HepG2 (cell line): Measurements from ENCODE around the gene C4orf33. TPM values are rescaled to one million over a fixed set of nuclear protein-coding genes. Genes with fewer than 3 reads are reported as not detected.

Experiments used
- ATAC-seq: fragments of 200-7000 bp; cut with Tn5 transposase; 3 replicates; pipeline ENCODE4 v1.9.1; 2020; ENCODE audit warnings: mild to moderate bottlenecking, moderate library complexity
- BruUV-seq: library from RNA; stranded (reverse); fragments of 400-500 nt; replicated peaks from 2 replicates; lab custom pipeline; 2021; lab: Mats Ljungman, UMichigan
- CTCF ChIA-PET: fragments of 300-600 bp; formaldehyde crosslinking; extraction: SDS; loops from one replicate; lab custom pipeline; 2021; ENCODE audit warnings: low total read pairs, inconsistent platforms, low intra/inter-chr PET ratio; lab: Yijun Ruan, JAX
- POLR2A ChIA-PET: fragments of 350-600 bp; sonication (Branson Sonifier 250); formaldehyde crosslinking; loops from one replicate; lab custom pipeline; 2020; ENCODE audit warnings: antibody characterized with exemption, inconsistent platforms; lab: Yijun Ruan, JAX
- DNase-seq: peaks from one replicate; pipeline ENCODE4 v3.0.0-alpha.2; 2015; ENCODE audit warnings: low spot score
- FAIRE-seq: peaks from 3 replicates; lab custom pipeline; 2011; peaks lifted over from hg19 to GRCh38; lab: Jason Lieb, UNC
- H2AFZ ChIP-seq: one replicate; pipeline ENCODE4 v1.6.1; 2011; ENCODE audit warnings: low read length, inconsistent platforms
- H3K27ac ChIP-seq: fragments of 300-600 bp; 3 replicates; pipeline ENCODE4 v1.8.0; 2011; ENCODE audit warnings: mixed run types, mild to moderate bottlenecking, mixed read lengths, low read length, inconsistent platforms; ENCODE audit not compliant: insufficient read depth; ENCODE audit errors: extremely low read length
- H3K27me3 ChIP-seq, 2 experiments: fragments of 200-600 bp in 1 of 2; 2 replicates in 1 of 2; 3 replicates in 1 of 2; pipeline versions ENCODE4 v1.6.0 to v1.8.0; 2011; ENCODE audit warnings: low read length in 2 of 2, mild to moderate bottlenecking in 2 of 2, moderate library complexity in 2 of 2, inconsistent platforms in 1 of 2; ENCODE audit not compliant: insufficient read depth in 2 of 2, control insufficient read depth in 1 of 2
- H3K36me3 ChIP-seq, 2 experiments: fragments of 200-600 bp in 1 of 2; replicated peaks in 1 of 2; 2 replicates in 1 of 2; 3 replicates in 1 of 2; pipeline versions ENCODE4 v1.5.1 to v1.8.0; 2011; ENCODE audit warnings: low read length in 2 of 2, inconsistent platforms in 1 of 2; ENCODE audit not compliant: insufficient read depth in 2 of 2, control insufficient read depth in 1 of 2
- H3K4me1 ChIP-seq: 2 replicates; pipeline ENCODE4 v1.5.1; 2012; ENCODE audit warnings: low read length, inconsistent platforms; ENCODE audit not compliant: insufficient read depth
- H3K4me2 ChIP-seq: 2 replicates; pipeline ENCODE4 v1.6.0; 2011; ENCODE audit warnings: low read depth, low read length, inconsistent platforms
- H3K4me3 ChIP-seq, 3 experiments: fragments of 200-600 bp in 1 of 3; sonication (generic), shearing (Covaris generic) in 1 of 3; replicated peaks in 1 of 3; 2 replicates each; pipeline ENCODE4 v1.5.1; 2011 to 2016; ENCODE audit warnings: low read length in 3 of 3, inconsistent platforms in 2 of 3, low read depth in 2 of 3, mild to moderate bottlenecking in 2 of 3, control low read depth in 1 of 3, mixed read lengths in 1 of 3; ENCODE audit not compliant: insufficient read depth in 1 of 3
- H3K79me2 ChIP-seq: one replicate; pipeline ENCODE4 v1.6.1; 2011; ENCODE audit warnings: low read length, inconsistent platforms; ENCODE audit not compliant: insufficient read depth
- H3K9ac ChIP-seq: 2 replicates; pipeline ENCODE4 v1.6.0; 2011; ENCODE audit warnings: mild to moderate bottlenecking, low read depth, low read length, inconsistent platforms; ENCODE audit not compliant: insufficient read depth
- H3K9me3 ChIP-seq: 2 replicates; pipeline ENCODE4 v1.5.1; 2012; ENCODE audit warnings: mild to moderate bottlenecking, low read length
- H4K20me1 ChIP-seq: 2 replicates; pipeline ENCODE4 v1.6.0; 2011; ENCODE audit warnings: inconsistent platforms, mild to moderate bottlenecking, low read length, moderate library complexity; ENCODE audit not compliant: insufficient read depth
- FOXC1 ChIP-seq: sonication (generic); formaldehyde crosslinking; IDR thresholded peaks from 2 replicates; pipeline ENCODE4 v1.8.0; 2022; ENCODE audit warnings: mild to moderate bottlenecking, missing genetic modification reagents, borderline replicate concordance
- MBNL3 ChIP-seq: fragments of 250-450 bp; sonication (Bioruptor Pico); conservative IDR thresholded peaks from 2 replicates; pipeline ENCODE4 v1.8.0; 2022; ENCODE audit warnings: mild to moderate bottlenecking, inconsistent platforms
- NAIF1 ChIP-seq: sonication (generic); formaldehyde crosslinking; IDR thresholded peaks from 2 replicates; pipeline ENCODE4 v1.5.0; 2020; ENCODE audit warnings: mild to moderate bottlenecking, missing genetic modification reagents, borderline replicate concordance
- SMARCE1 ChIP-seq: fragments of 450-650 bp; IDR thresholded peaks from 2 replicates; pipeline ENCODE4 v1.6.1; 2017; ENCODE audit warnings: borderline replicate concordance
- ZBTB14 ChIP-seq: sonication (generic); formaldehyde crosslinking; IDR thresholded peaks from 2 replicates; pipeline ENCODE4 v1.4.0; 2020; ENCODE audit warnings: missing genetic modification reagents
- WGBS: methylation state at CpG from one replicate; pipeline ENCODE4 v1.1.6; 2017; ENCODE audit warnings: low lambda C conversion rate; 5-methylcytosine and 5-hydroxymethylcytosine counted together
- in situ Hi-C: cut with HindIII; loops from 2 replicates; pipeline ENCODE4 v1.10.0; 2017; ENCODE audit warnings: low pct_unique_long_range_greater_than_20kb; ENCODE audit not compliant: extremely low pct_ligation_motif_present
- intact Hi-C: fragments of 100-400 bp; cut with micrococcal nuclease; formaldehyde crosslinking; loops from one replicate; pipeline ENCODE4 v1.10.0; 2022; ENCODE audit not compliant: unreplicated experiment
- polyA plus RNA-seq, 8 experiments: library from polyadenylated mRNA; depleted of rRNA in 3 of 8; stranded (reverse) in 7 of 8; unstranded in 1 of 8; fragments of >200 nt; fragmentation: Illumina TruSeq in 4 of 8; extraction: Trizol in 4 of 8; gene quantifications; 2 replicates each; pipeline versions ENCODE4 v1.2.1 to v1.2.3, GENCODE V29; 2011 to 2016; ENCODE audit warnings: low read depth in 4 of 8, missing spikeins in 1 of 8, mixed read lengths in 1 of 8; ENCODE audit not compliant: insufficient read depth in 1 of 8
- total RNA-seq, 5 experiments: library from RNA; depleted of rRNA; stranded (reverse); fragments of >200 nt; fragmentation: Illumina TruSeq; extraction: Trizol; gene quantifications; 2 replicates each; pipeline ENCODE4 v1.2.3, GENCODE V29; 2016; ENCODE audit warnings: low read depth in 1 of 5
- TF ChIP-seq, protein P1 (sequence below): sonication (generic); formaldehyde crosslinking; IDR thresholded peaks from 2 replicates; pipeline ENCODE4 v1.8.0; 2022; ENCODE audit warnings: missing genetic modification reagents, mild to moderate bottlenecking, inconsistent platforms, borderline replicate concordance
- TF ChIP-seq, protein P2 (sequence below): sonication (generic); formaldehyde crosslinking; conservative IDR thresholded peaks from 2 replicates; pipeline ENCODE4 v1.4.0; 2020; ENCODE audit warnings: missing genetic modification reagents

C4orf33 gene
- total and polyA plus RNA-seq, 2 of the 13 experiments (the other 11 are each of a cell fraction or from before 2014, with no cell fraction given), result 2.8 to 3.3 TPM

- ATAC-seq, result no peak
- no peaks in the 10 kb centered on the region for H3K36me3 ChIP-seq
- CTCF ChIA-PET, result no interaction called here
- TF ChIP-seq NAIF1 (CRISPR knock-in tag) (no peak), ZBTB14 (CRISPR knock-in tag) (no peak), SMARCE1 (no peak), FOXC1 (CRISPR knock-in tag) (no peak), MBNL3 (CRISPR knock-in tag) (no peak)
- TF ChIP-seq, protein P1, sequence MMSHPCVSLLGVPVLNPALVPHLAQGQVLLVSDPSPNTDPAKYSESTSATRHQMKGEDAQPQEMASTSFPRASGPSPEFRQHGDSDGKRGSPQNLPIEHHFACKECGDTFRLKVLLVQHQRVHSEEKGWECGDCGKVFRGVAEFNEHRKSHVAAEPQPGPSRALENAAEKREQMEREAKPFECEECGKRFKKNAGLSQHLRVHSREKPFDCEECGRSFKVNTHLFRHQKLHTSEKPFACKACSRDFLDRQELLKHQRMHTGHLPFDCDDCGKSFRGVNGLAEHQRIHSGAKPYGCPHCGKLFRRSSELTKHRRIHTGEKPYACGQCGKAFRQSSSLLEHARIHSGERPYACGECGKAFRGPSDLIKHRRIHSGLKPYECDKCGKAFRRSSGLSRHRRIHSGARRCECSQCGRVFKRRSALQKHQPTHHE (CRISPR knock-in tag), result no peak
- TF ChIP-seq, protein P2, sequence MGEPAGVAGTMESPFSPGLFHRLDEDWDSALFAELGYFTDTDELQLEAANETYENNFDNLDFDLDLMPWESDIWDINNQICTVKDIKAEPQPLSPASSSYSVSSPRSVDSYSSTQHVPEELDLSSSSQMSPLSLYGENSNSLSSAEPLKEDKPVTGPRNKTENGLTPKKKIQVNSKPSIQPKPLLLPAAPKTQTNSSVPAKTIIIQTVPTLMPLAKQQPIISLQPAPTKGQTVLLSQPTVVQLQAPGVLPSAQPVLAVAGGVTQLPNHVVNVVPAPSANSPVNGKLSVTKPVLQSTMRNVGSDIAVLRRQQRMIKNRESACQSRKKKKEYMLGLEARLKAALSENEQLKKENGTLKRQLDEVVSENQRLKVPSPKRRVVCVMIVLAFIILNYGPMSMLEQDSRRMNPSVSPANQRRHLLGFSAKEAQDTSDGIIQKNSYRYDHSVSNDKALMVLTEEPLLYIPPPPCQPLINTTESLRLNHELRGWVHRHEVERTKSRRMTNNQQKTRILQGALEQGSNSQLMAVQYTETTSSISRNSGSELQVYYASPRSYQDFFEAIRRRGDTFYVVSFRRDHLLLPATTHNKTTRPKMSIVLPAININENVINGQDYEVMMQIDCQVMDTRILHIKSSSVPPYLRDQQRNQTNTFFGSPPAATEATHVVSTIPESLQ (CRISPR knock-in tag), result no peak
- no peaks in the 10 kb centered on the region for H3K79me2 ChIP-seq
- no peak overlapping the region for H3K4me2 ChIP-seq
- no peaks in the 10 kb centered on the region for H3K4me1 ChIP-seq
- intact Hi-C loops (no loop called here), in situ Hi-C loops (no loop called here)
- no peaks in the 10 kb centered on the region for H4K20me1 ChIP-seq
- no peak for DNase-seq
- no peak overlapping the region for H3K4me3 ChIP-seq
- H3K9me3 ChIP-seq, result no peaks in the 10 kb centered on the region
- no peak for FAIRE-seq
- BruUV-seq, result no TSS peak
- H3K27ac ChIP-seq, result no peak overlapping the region
- no peak overlapping the region for H3K9ac ChIP-seq
- WGBS, result 6% methylated on average over 1 of the region's 1 CpG
- POLR2A ChIA-PET, result no interaction called here
- H2AFZ ChIP-seq, result no peak overlapping the region
- no peaks in the 10 kb centered on the region for H3K27me3 ChIP-seq
Measured at GRCh38 chr4:129113434-129113833, 17.5 kb downstream of the C4orf33 start.
